Effector CD4-positive, alpha-beta T cell (primary cell): ENCODE results near the gene TP53AIP1. TPM values are rescaled to one million over a fixed set of nuclear protein-coding genes. Genes with fewer than 3 reads are reported as not detected.

Source experiments
- DNase-seq: peaks from one replicate; pipeline ENCODE4 v3.0.0-alpha.2; 2020
- total RNA-seq: gene quantifications from one replicate; lab custom pipeline; 2026; lab: John Stamatoyannopoulos, UW

Gene TP53AIP1
- total RNA-seq, result not detected

GRCh38 chr11:128942817-128943427, at the start of gene TP53AIP1:
Gene TP53AIP1, minus strand, starts transcription at chr11:128942871. Its CDS starts 5,053 bp downstream, at chr11:128937818.
- no peak for DNase-seq

DNA sequence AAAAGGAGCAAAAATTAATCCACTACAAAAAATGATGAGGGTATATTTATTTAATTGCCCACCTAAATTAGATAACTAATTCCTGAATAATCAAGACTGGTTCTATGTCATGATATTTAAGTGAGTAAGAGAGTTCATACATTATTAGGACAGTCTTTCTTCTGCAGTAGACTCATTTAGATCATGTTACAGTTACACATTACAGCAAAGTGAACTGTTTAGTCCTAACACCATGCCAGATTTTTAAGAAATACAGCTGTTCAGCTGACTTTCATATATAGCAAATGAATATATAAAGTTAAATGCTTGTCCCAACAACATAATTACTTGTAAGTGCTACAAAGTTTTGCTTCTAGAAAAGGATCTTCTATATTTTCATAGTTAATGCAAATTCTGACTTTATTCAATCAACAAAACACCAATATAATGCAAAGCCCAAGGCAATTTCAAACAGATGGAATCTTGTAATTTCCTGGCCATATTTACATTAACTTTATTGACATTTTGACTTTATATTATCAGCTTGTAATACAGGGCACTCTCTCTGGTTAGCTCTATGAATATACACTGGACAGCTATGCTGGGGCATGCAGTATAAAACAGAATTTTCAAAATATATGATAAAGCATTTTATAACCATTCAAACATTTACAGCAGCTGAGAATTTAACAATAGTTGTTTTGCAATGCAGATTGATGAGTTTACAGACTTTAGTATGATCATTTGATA, 45.7 kb upstream of the TP53AIP1 start:
- no peak for DNase-seq

GRCh38 chr11:128985880-128986279, 43.2 kb upstream of the TP53AIP1 start:
- DNase-seq, result no peak

DNA sequence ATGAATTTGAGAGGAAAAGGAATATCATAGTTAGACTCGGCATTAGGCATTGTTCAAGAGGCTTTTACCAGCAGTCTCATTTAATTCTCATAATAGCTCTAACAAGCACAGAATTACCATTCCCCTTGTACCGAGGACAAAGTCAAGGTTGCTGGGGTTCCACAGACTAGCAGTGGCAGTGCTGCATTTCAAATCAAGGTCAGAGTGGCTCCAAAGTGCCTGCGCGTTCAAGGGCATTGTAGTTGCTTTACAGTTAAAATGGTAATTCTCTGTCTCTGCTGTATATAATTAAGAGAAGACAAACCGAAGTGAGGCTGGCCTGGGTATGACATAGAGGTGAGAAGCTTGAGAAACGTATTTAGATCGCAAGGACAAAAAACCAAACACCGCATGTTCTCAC, 40.4 kb upstream of the TP53AIP1 start:
- DNase-seq, result no peak

DNA sequence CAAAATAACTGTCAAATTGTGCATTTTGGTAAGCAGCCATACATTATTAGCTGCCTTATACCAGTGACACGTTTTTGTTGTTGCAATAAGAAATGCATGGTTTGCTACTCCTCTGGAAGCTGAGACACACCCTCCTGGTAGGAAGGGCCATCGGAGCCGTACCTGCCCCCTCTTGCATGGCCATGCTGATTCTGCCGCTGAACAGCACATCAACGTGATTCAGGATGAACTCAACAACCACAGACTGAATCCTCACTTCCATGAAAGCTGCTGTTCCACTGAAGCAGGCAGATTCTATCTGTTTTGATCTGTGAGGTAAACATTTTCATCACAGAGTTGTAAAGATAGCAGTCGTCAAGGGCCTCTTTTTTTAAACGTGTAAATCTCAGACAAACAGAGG, 38.6 kb upstream of the TP53AIP1 start:
- no peak for DNase-seq

GRCh38 chr11:128970598-128971190, 28.0 kb upstream of the TP53AIP1 start:
- no peak for DNase-seq

DNA sequence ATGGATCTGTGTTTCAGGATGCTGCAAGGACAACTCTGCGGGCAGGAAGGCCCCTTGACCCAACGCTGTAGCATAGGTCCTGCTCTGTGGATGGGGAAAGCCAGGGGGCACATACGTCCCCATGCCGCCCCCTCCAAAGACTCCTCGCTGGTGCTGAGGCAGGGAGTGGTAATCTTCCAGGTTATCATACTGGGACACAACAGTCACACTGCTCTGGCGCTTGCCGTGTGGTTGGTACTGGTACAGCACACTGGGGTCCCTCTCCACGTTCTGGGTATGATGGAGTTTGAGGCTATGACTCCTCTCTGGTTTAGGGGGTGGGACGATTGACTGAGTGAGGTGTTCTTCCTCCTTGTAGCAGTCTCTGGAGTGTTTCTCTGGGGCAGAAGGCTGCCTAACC, 26.2 kb upstream of the TP53AIP1 start:
- no peak for DNase-seq

DNA sequence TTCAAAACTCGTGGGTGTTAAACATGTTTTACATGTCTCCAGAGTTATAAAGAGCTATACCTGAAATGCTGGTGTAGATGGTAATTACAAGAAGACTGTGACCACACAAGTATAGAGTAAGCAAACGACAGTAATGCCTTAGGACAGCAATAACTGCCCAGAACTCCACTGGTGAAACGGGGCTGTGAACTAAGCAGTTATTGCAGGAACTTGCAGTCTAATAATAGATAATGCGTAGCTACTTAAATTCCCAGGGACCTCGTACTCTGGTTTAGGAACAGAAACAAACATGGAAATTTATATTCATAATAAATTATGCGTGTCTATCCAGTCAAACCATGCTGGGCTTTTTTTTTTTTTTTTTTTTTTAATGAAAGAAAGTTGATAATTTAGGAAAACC, 24.9 kb upstream of the TP53AIP1 start:
- DNase-seq, result no peak

GRCh38 chr11:128965485-128965884, 22.8 kb upstream of the TP53AIP1 start:
- no peak for DNase-seq

DNA sequence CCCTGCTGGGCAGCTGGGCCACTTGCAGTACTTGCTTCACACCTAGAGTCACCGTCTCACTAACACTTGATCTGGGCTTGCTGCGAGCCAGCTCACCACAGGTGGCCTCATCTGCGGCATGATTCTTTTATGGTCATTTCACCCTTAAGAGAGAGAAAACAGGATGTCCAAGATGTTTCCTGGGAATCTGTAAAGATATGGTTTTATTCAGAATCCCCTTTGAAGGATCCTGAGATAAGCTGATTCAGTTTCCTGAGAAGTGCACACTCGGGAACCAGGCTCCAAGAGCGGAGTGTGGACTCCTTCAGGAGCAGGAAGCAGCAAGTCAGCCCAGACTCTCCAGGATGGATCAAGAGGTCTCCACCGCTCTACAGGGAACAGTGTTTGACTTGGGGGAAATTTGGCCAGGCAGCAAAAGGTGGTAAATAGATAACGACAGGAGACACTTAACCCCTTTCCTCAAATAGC, 21.8 kb upstream of the TP53AIP1 start:
- DNase-seq, result no peak

DNA sequence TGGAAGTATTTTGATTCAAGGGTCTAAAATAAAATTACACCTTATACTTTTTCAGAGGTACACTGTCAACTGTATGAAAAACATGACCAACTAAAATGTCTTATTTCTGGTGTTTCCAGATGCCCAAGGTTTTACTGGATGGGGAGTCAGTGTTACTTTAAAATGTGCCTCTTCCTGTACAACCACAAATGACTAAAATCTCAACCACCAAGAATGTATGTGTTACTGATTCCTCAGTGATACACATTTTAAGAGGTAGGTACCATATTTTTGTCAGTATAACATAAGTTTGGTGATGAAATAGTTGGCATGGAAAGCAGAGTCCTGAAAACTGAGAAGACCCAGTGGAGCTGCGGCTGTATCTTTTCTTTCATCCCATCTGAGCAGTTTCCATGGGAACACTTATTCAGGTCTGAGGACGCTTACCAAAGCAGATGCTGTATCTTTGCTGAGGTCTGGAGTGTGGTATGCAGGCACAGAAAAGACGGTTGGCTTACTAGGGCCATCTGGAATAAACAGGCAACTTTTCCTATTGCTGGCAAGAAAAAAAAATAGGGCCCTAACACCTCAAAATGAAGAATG, 21.2 kb upstream of the TP53AIP1 start:
- DNase-seq, result no peak

DNA sequence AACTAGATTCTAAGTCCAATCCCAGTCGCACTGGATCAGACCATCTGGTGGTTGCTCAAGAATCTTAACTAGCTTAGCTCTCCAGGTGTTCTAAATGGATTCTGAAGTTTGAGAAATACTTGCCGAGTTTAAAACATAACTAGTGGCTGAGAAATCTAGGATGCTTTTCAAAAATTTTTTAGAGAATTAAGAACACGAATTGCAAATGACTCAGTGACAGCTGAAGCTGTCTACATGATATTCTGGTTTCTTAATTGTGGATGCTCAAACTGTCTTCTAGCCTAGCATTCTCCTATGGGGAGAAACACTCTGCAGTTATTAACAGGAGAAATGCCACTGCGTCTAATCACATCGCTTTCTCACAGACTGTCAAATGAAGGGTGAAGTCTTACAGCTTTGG, 20.2 kb upstream of the TP53AIP1 start:
- DNase-seq, result no peak

DNA sequence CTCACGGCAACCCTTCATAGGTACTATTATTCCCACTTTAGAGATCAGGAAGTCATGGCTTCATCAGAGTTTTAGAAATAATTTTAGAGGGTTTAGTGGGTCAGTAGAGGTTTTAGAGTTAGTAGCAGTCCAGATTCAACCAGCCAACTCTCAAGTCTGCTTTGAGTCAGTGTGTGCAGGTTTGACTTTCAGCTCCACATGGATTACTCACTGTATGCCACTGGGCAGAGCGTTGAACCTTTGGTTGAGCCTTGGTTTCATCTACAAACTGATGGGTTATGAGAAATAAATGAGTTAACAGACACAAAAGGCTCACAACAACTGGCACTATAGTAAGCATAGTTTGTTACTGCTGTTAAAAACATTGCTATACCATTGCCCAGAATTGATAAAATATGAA, 19.0 kb upstream of the TP53AIP1 start:
- DNase-seq, result no peak

DNA sequence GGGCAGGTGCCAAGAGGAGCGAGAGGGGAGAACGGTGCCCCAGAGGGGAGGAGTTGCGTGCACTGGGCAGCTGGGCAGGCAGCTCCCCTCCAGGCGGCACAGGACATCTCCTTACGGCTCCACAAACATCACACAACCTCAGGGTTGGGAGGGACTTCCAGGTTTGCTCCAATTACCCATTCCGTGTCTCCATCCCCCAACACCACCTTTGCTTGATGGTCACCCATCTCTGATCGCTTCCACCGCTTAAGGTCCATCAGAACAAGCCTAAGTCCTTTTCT, 14.5 kb upstream of the TP53AIP1 start:
- no peak for DNase-seq

DNA sequence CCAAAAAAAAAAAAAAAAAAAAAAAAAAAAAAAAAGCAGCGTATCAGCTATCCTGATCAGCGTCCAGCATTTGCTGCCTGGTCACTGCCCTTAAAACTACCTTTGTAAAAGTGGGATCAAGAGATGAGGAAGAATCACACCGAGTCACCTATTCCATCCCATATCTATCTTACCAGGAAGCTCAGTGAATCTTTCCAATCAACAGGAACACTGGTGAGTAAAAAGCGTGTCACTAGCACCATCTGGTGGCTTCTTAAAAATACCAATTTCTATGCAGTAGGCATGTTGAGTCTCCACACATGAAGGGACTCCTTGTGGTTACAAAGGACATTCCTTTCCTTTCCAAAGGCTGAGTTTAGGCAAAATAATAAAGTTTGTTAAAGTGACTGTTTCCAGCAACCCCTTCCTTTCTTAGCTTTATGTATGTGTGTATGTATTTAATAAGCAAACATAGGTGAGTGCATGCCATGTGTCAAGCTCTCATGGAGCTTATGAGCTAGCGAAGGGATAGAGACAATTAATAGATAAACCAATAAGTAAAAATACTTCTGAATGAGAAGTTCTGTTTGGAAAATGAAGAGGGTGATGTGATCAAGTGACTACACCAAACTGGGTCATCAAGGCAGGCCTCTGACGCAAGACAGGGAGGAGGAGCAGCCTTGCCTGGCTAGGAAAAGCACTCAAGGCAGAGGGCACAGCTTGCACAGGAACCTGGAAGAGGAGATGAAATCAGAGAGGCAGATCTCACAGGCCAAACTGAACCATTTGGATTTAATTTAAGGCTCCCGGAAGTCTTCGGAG, 13.9 kb upstream of the TP53AIP1 start:
- no peak for DNase-seq

DNA sequence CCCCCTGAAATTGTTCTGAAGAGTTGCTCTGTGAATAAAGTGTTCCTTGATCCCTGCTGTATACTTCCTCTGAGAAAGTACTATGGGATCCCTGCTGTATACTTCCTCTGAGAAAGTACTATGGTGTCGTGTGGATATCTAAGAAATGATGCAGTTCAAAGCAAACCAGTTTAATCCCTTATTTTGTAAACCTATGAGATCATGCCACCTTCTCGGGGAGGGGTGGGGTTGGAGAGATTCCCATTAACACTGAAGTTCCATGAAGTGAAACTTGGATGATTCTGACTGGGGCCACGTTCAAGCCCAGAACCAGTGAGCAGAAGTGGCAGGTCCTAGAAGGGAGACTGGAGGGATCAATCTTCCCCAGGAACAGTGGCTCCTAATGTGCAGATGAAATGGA, 13.0 kb upstream of the TP53AIP1 start:
- DNase-seq, result no peak

GRCh38 chr11:128953151-128953550, 10.5 kb upstream of the TP53AIP1 start:
- DNase-seq, result no peak

- DNase-seq, result no peak
Measured at GRCh38 chr11:128949791-128950454, 7.3 kb upstream of the TP53AIP1 start.

DNA sequence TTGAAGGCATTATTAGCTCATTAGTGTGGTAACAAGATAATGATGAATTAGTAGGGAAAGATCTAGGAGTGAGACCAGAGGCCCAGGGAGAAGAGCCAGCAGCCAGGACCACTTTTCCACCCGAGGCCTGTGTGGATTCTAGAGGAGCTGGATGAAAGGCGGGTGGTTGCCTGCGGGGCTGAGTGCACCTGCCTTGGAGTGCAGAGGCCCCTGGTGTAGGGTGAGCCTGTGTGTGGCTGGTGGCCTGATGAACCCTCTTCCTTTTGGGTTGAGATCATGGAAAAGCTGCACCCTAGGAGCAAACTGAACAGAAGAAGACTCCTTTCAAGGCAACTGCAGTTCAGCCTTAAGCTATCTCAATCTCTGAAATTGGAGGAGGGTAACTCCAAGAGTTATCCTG, 5.9 kb upstream of the TP53AIP1 start:
- DNase-seq, result no peak

- no peak for DNase-seq
Measured at GRCh38 chr11:128947773-128948172, 5.1 kb upstream of the TP53AIP1 start.

DNA sequence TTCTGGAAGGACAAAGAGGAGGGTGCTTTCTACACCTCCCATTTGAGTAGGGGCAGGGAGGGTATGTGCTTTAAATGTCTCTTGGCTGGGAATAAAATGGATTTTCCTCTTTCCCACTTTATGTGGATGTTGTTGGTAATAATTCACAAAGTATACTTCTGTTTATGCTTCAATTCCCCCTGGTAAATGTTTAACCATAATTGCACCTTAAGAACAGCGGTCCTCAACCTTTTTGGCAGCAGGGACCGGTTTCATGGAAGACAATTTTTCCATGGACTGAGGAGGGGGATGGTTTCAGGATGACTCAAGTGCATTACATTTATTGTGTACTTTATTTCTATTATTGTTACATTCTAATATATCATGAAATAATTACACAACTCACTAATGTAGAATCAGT, 4.0 kb upstream of the TP53AIP1 start:
- DNase-seq, result no peak

- DNase-seq, result no peak
Measured at GRCh38 chr11:128943428-128943976, 831 bp upstream of the TP53AIP1 start.
